ENCODE measurements around the gene TMEM255B. TPM values are rescaled to one million over a fixed set of nuclear protein-coding genes. Genes with fewer than 3 reads are reported as not detected.

Gene TMEM255B
- total RNA-seq, 1 experiment from 2014 or later = not detected

GRCh38 chr13:113731192-113732175 is 27.5 kb upstream of the TMEM255B start:
- Histone ChIP-seq H3K27me3 (no peaks in the 10 kb centered on the region), H3K4me3 (no peak overlapping the region), H3K27ac (no peak overlapping the region), H3K4me1 (no peaks in the 10 kb centered on the region), H3K36me3 (no peaks in the 10 kb centered on the region), H3K9me3 (replicated peaks) (no peaks in the 10 kb centered on the region)
- DNase-seq = no peak

GRCh38 chr13:113732176-113732960 is 26.7 kb upstream of the TMEM255B start:
- H3K36me3 ChIP-seq = no peaks in the 10 kb centered on the region
- H3K4me1 ChIP-seq = no peaks in the 10 kb centered on the region
- no peak overlapping the region for H3K27ac ChIP-seq
- no peaks in the 10 kb centered on the region for H3K9me3 ChIP-seq (replicated peaks)
- H3K27me3 ChIP-seq = no peaks in the 10 kb centered on the region
- H3K4me3 ChIP-seq = no peak overlapping the region
- no peak for DNase-seq

- H3K27me3 ChIP-seq = no peaks in the 10 kb centered on the region
- H3K36me3 ChIP-seq = no peaks in the 10 kb centered on the region
- H3K4me3 ChIP-seq = no peak overlapping the region
- H3K4me1 ChIP-seq = no peaks in the 10 kb centered on the region
- no peaks in the 10 kb centered on the region for H3K9me3 ChIP-seq (replicated peaks)
- DNase-seq = no peak
- no peak overlapping the region for H3K27ac ChIP-seq
These were observed 25.8 kb upstream of the TMEM255B start for GRCh38 chr13:113732961-113733950.

GRCh38 chr13:113734099-113734825 is 24.8 kb upstream of the TMEM255B start:
- no peaks in the 10 kb centered on the region for H3K4me1 ChIP-seq
- H3K27me3 ChIP-seq = no peaks in the 10 kb centered on the region
- H3K36me3 ChIP-seq = no peaks in the 10 kb centered on the region
- no peak overlapping the region for H3K27ac ChIP-seq
- DNase-seq = no peak
- no peaks in the 10 kb centered on the region for H3K9me3 ChIP-seq (replicated peaks)
- no peak overlapping the region for H3K4me3 ChIP-seq

- H3K9me3 ChIP-seq (replicated peaks) = no peaks in the 10 kb centered on the region
- no peak overlapping the region for H3K27ac ChIP-seq
- no peaks in the 10 kb centered on the region for H3K36me3 ChIP-seq
- H3K27me3 ChIP-seq = no peaks in the 10 kb centered on the region
- no peak overlapping the region for H3K4me3 ChIP-seq
- H3K4me1 ChIP-seq = no peaks in the 10 kb centered on the region
- no peak for DNase-seq
These were observed 24.2 kb upstream of the TMEM255B start for GRCh38 chr13:113734826-113735125.

GRCh38 chr13:113735194-113735593 is 23.8 kb upstream of the TMEM255B start:
- Histone ChIP-seq H3K4me3 (no peak overlapping the region), H3K27ac (no peak overlapping the region), H3K36me3 (no peaks in the 10 kb centered on the region), H3K4me1 (no peaks in the 10 kb centered on the region), H3K9me3 (replicated peaks) (no peaks in the 10 kb centered on the region), H3K27me3 (no peaks in the 10 kb centered on the region)
- DNase-seq = no peak

GRCh38 chr13:113735750-113736149 is 23.3 kb upstream of the TMEM255B start:
- DNase-seq = no peak
- H3K27me3 ChIP-seq = no peaks in the 10 kb centered on the region
- no peak overlapping the region for H3K27ac ChIP-seq
- no peak overlapping the region for H3K4me3 ChIP-seq
- H3K9me3 ChIP-seq (replicated peaks) = no peaks in the 10 kb centered on the region
- no peaks in the 10 kb centered on the region for H3K4me1 ChIP-seq
- no peaks in the 10 kb centered on the region for H3K36me3 ChIP-seq

- no peak overlapping the region for H3K4me3 ChIP-seq
- no peaks in the 10 kb centered on the region for H3K36me3 ChIP-seq
- DNase-seq = no peak
- H3K27ac ChIP-seq = no peak overlapping the region
- H3K27me3 ChIP-seq = no peaks in the 10 kb centered on the region
- no peaks in the 10 kb centered on the region for H3K4me1 ChIP-seq
- H3K9me3 ChIP-seq (replicated peaks) = no peaks in the 10 kb centered on the region
These were observed 22.7 kb upstream of the TMEM255B start for GRCh38 chr13:113736258-113736731.

GRCh38 chr13:113737803-113738202 is 21.2 kb upstream of the TMEM255B start:
- no peaks in the 10 kb centered on the region for H3K36me3 ChIP-seq
- H3K27ac ChIP-seq = no peak overlapping the region
- H3K27me3 ChIP-seq = no peaks in the 10 kb centered on the region
- peaks cover 7% of the 10 kb centered on the region; the same call in 1 of the 2 replicates for H3K4me1 ChIP-seq
- no peak for DNase-seq
- H3K9me3 ChIP-seq (replicated peaks) = no peaks in the 10 kb centered on the region
- no peak overlapping the region for H3K4me3 ChIP-seq

- Histone ChIP-seq H3K4me3 (no peak overlapping the region), H3K27ac (no peak overlapping the region), H3K4me1 (peaks cover 7% of the 10 kb centered on the region; the same call in 1 of the 2 replicates), H3K36me3 (no peaks in the 10 kb centered on the region), H3K27me3 (no peaks in the 10 kb centered on the region), H3K9me3 (replicated peaks) (no peaks in the 10 kb centered on the region)
- no peak for DNase-seq
These were observed 19.3 kb upstream of the TMEM255B start for GRCh38 chr13:113739527-113740285.

GRCh38 chr13:113740286-113740556 is 18.8 kb upstream of the TMEM255B start:
- no peaks in the 10 kb centered on the region for H3K36me3 ChIP-seq
- no peaks in the 10 kb centered on the region for H3K9me3 ChIP-seq (replicated peaks)
- DNase-seq = no peak
- no peaks in the 10 kb centered on the region for H3K27me3 ChIP-seq
- H3K27ac ChIP-seq = no peak overlapping the region
- peaks cover 7% of the 10 kb centered on the region; the same call in 1 of the 2 replicates for H3K4me1 ChIP-seq
- no peak overlapping the region for H3K4me3 ChIP-seq

GRCh38 chr13:113740661-113741060 is 18.4 kb upstream of the TMEM255B start:
- H3K4me1 ChIP-seq = peaks cover 7% of the 10 kb centered on the region; the same call in 1 of the 2 replicates

GRCh38 chr13:113741191-113741668 is 17.8 kb upstream of the TMEM255B start:
- H3K9me3 ChIP-seq (replicated peaks) = no peaks in the 10 kb centered on the region
- no peak overlapping the region for H3K4me3 ChIP-seq
- no peak for DNase-seq
- H3K36me3 ChIP-seq = no peaks in the 10 kb centered on the region
- H3K27ac ChIP-seq = no peak overlapping the region
- peaks cover 7% of the 10 kb centered on the region; the same call in 1 of the 2 replicates for H3K4me1 ChIP-seq
- no peaks in the 10 kb centered on the region for H3K27me3 ChIP-seq

More at GRCh38 chr13:113740661-113741060, 18.4 kb upstream of the TMEM255B start:
- H3K9me3 ChIP-seq (replicated peaks) = no peaks in the 10 kb centered on the region
- no peak overlapping the region for H3K4me3 ChIP-seq
- no peak overlapping the region for H3K27ac ChIP-seq
- no peaks in the 10 kb centered on the region for H3K36me3 ChIP-seq
- DNase-seq = no peak
- no peaks in the 10 kb centered on the region for H3K27me3 ChIP-seq
